Activated gamma-delta T cell treated with anti-CD3 and anti-CD28 coated beads, Interleukin-2, amount 50 U/mL, for 16 hours (primary cell): Measurements from ENCODE around the gene MORN4.
"Not testable (repeated sequence)": the region's sequence is repeated elsewhere in the genome, so short reads cannot be mapped to it uniquely, and the experiment has no call there.

Experiments
- DNase-seq: peaks from one replicate; pipeline ENCODE4 v3.0.0-alpha.2; 2020; ENCODE audit warnings: low read depth

MORN4 gene

DNA sequence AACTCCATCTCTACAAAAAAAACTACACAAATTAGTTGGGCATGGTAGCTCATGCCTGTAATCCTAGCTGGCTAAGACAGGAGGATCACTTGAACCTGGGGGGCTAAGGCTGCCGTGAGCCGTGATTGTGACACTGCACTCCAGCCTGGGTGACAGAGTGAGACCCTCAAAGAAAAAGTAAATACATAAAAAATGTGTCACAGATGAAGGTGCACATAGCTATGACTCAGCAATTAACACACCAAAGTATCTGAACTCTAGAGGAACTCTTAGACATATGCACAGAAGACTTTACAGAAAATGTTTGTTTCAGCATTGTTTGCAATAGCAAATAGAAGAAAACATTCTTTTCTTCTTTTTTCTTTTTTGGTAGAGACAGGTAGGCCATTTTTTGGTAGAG, 35.5 kb downstream of the MORN4 start:
- no peak for DNase-seq

GRCh38 chr10:97596101-97597082, 36.9 kb downstream of the MORN4 start:
- DNase-seq: no peak

GRCh38 chr10:97593421-97593820, 39.9 kb downstream of the MORN4 start:
- no peak for DNase-seq

- no peak for DNase-seq
These were observed 42.4 kb downstream of the MORN4 start for GRCh38 chr10:97590748-97591495.

DNA sequence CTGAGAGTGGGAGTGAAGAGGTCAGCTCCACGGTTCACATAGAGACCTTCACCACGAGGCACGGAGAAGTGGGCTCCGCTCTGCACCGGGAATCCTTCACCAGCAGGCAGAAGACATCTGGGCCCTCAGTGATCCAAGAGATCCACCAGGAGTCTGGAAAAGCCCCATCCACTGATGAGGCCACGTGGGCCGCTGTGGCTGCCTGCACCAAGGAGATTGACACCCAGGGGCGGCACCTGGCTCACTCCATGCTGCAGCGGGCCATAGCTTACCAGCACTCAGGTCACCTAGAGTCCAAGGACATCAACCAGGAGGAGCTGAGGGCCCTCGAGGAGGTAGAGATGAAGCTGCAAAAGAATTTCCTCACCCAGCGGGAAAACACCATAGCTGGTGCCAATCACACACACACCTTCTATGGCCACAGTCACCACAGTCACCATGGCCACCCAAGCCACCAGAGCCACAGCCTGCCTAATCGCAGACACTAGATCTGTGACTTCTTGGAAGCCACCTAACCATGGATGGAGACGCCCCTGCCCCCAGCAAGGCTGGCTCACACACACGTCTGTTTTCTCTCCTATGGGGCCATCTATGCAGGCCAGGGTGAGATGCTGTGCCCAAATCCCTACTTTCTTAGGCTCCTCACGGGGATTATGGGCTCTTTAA, 43.1 kb downstream of the MORN4 start:
- no peak for DNase-seq

DNA sequence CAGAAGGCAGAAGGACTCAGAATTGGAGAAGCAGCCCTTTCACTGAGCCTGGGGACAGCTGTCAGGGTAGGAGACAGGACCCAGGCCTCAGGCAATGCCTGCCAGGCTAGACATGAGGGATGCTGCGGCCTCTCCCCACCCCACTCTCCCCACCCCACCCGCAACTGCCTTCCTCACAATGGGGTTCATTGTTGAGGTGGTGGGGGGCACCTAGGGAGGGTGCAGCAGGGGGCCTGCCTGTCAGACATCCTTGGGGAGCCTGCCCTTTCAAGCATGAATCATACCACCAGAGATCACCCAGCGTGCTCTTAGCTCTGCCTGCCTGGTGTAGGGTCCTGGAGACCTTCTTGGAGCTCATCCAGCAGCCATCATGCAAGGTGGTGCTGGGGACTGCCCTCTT, 43.8 kb downstream of the MORN4 start, which contains the start of gene C10orf62:
C10orf62 (plus strand) TSS at position 243 of the 400 bp plus-strand sequence. CDS start 177 bp downstream, outside the sequence.
- DNase-seq: no peak

DNA sequence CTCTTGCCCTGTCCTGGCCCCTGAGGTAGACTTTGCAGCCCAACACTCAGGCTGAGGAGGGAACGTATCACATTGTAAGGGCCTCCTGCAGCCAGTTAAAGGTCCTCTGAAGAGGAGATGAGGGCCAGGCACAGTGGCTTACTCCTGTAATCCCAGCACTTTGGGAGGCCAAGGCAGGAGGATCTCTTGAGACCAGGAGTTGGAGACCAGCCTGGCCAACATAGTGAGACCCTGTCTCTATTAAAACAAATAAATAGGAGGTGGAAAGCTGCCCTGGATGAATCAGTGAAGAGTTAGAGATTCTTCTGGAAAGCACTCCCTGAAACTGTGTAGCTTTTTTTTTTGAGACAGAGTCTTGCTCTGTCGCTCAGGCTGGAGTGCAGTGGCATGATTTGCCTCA, 46.1 kb downstream of the MORN4 start:
- no peak for DNase-seq

- no peak for DNase-seq
These were observed 47.9 kb downstream of the MORN4 start for GRCh38 chr10:97585439-97585811.

DNA sequence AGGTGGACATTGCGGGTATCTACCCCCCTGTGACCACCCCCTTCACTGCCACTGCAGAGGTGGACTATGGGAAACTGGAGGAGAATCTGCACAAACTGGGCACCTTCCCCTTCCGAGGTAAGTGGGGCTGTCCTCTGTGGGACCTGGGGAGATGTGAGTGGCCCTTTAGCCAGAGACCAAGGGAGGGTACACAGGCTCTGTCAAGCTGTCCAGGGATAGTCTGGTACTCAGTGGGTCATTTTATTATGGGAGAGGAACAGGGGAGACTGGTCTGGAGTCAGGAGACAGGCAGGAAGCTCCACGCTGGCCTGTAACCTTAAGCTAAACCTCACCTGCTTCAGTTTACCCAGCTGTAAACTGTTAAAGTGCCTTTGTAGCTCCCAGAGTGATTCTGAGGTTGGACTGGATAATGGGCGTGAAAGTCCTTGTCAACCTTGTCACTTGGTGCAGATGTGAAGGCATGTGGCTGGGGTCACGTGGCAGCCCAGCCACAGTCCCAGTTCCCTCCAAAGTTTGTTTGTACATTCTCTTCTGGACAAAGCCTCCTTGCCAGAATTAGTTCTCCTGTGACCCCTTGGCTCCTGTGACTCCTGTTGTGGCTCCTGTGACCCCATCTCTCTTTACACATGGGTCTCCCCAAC, 48.4 kb downstream of the MORN4 start:
- DNase-seq: no peak

GRCh38 chr10:97584060-97584797, 49.1 kb downstream of the MORN4 start, which contains the start of gene HOGA1:
Gene HOGA1, plus strand, starts transcription at chr10:97584389. Its CDS starts 315 bp downstream, at chr10:97584704.
- DNase-seq: no peak

GRCh38 chr10:97583476-97583875, 49.8 kb downstream of the MORN4 start:
- DNase-seq: no peak

- DNase-seq: no peak
These were observed 51.1 kb downstream of the MORN4 start for GRCh38 chr10:97582169-97582568.

DNA sequence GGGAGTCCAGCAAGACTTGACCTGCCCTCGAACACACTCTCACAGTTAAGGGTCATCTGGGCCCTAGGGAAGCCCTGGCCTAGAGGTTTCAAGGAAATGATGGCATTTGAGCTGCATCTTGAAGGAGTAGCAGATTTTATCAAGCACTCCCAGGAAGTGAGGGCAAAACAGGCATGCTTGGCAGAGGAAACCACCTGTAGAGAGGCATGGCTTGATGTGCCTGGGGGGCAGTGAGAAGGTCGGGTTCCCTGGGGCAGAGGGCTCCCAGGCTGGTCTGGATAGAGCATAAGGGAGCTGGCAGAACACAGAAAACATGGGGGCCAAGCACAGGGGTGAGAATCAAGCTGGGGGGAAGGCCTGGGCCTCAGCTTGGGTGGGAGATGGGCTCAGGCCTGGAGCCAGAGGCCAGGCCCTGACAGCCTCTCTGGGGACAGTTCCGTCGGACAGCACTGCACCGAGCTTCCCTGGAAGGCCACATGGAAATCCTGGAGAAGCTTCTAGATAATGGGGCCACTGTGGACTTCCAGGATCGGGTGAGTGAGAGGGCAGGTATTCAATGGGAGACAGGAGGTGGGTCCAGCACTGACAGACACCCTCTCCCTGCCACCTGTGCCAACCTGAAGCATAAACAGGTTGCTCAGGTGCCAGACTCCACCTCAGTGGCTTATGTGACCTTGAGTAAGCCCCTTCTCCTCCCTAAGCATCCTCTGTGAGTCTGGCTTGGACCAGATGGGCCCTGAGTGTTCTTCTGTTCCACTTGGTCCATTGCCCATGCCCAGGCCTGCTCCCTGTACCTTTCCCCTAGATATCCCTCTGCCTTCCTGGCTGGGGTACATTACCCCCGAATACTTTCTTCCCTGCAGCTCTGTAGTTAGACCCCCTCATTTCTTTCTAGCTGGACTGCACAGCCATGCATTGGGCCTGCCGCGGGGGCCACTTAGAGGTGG, 52.6 kb downstream of the MORN4 start:
- no peak for DNase-seq

DNA sequence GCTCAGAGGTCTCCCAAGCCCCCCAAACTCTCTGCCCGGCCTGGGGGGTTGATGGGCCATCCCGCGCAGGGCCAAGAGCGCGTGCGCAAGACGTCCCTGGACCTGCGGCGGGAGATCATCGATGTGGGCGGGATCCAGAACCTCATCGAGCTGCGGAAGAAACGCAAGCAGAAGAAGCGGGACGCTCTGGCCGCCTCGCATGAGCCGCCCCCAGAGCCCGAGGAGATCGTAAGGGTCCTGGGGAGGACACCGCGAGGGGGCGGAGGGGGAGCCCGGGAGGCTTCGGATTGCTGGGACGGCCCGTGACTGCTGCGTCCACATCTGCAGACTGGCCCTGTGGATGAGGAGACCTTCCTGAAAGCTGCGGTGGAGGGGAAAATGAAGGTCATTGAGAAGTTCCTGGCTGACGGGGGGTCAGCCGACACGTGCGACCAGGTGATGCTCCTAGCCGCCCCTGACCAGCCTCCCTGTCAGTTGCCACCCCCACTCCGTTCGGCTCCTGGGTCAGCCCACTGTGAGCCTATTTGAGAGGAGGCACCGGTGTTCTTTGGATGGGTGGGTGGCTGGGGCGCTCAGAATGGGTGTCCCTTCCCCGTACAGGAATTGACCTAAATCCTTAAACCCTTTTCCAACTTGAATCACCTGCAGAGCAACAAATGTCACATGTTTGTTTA, 55.0 kb downstream of the MORN4 start:
- no peak for DNase-seq

DNA sequence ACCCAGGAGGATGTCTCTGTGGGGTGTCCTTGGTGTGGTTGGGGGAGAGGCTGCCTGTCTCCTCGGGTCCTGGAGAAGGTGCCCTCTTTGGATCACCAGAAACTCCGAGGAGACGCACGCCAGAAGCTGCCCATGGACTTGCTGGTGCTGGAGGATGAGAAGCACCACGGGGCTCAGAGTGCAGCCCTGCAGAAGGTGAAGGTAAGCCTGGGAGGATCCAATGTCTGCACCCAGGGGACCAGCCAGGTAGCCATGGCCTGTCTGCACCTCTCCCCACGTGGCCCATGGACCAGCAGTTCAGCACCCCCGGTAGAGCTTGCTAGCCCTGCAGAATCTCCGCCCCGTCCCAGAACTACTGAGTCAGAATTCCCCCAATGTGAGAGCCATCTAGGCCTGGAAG, 55.6 kb downstream of the MORN4 start:
- DNase-seq: no peak

GRCh38 chr10:97576487-97576886, 56.8 kb downstream of the MORN4 start:
- DNase-seq: not testable (repeated sequence)

DNA sequence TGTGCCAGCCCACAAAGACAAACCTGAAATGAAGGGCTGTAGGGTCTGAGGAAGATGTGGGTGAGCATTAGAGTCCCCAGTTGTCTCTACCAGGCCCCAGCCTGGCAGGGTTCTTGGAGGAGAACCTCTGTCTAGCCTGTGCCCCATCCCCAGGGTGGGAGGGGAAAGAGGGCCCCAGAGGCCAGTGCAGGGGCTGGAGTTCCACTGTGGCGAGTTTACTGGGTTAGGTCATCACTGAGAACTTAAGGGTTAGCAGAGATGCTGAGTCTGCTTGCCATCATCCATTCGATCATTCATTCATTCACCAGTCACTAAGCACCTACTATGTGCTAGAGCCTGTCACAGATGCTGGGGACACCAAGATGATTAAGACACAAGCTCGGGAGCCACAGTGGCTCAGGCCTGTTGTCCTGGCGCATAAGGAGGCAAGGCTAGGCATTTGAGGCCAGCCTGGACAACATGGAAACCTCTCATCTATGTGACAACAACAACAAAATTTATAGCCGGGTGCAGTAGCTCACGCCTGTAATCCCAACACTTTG, 58.1 kb downstream of the MORN4 start:
- no peak for DNase-seq

- DNase-seq: no peak
These were observed 58.8 kb downstream of the MORN4 start for GRCh38 chr10:97574374-97575126.
